HCT116 (cell line): Measurements from ENCODE around the gene FAM131C.
"Not testable (repeated sequence)": the region's sequence is repeated elsewhere in the genome, so short reads cannot be mapped to it uniquely, and the experiment has no call there.

Experiments used
- EZH2 ChIP-seq: fragments of 200-600 bp; sonication (generic); IDR thresholded peaks from 2 replicates; pipeline ENCODE4 v1.6.1; 2017; ENCODE audit warnings: antibody characterized with exemption, mixed run types
- YY1 ChIP-seq: IDR thresholded peaks from 2 replicates; pipeline ENCODE4 v1.6.1; 2011; ENCODE audit warnings: low read length, low read depth, moderate library complexity, mild to moderate bottlenecking; ENCODE audit not compliant: insufficient replicate concordance; ENCODE audit errors: extremely low read depth
- ZFX ChIP-seq: fragments of 450-650 bp; IDR thresholded peaks from 2 replicates; pipeline ENCODE4 v1.6.1; 2017
- TF ChIP-seq, protein P1 (sequence below), 3 experiments: fragments of 200-600 bp in 1 of 3; sonication (generic) in 1 of 3; IDR thresholded peaks in 2 of 3; conservative IDR thresholded peaks in 1 of 3; 2 replicates each; pipeline ENCODE4 v1.5.1; 2012 to 2017; ENCODE audit warnings: low read depth in 2 of 3, low read length in 2 of 3, antibody characterized with exemption in 1 of 3, borderline replicate concordance in 1 of 3, control low read depth in 1 of 3, mild to moderate bottlenecking in 1 of 3, mixed read lengths in 1 of 3, mixed run types in 1 of 3, moderate library complexity in 1 of 3; ENCODE audit not compliant: insufficient read depth in 1 of 3
- TF ChIP-seq, protein P2 (sequence below): IDR thresholded peaks from 2 replicates; pipeline ENCODE4 v1.6.1; 2012

DNA sequence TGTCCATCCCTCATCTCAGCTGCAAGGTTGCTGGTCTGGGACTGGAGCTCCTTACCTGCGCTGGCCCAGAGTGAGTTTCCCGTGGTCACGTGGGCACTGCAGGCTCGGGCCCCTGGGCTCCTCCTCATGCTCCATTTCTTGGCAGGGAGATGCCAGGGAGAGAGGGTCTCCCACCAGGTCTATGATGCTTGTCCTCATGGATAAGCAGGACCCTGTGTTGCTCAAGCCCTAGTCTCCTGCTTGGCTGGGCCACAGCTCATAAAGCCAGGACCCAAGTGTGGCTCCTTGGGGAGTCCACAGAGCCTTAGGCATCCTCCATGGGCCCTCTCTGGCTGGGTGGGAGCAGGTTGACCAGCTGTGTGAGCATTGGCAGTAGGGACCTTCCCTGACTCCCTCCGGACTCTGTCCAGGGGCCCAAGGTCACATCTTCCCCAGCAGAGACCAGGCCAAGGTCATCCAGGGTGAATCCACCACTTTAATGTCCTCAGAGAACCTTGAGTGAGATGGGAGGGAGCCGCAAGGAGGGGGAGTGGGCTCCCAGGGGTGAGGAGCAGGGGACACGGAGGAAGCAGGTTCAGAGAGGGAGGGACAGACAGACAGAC is 16.0 kb downstream of the FAM131C start:
- TF ChIP-seq, protein P1, sequence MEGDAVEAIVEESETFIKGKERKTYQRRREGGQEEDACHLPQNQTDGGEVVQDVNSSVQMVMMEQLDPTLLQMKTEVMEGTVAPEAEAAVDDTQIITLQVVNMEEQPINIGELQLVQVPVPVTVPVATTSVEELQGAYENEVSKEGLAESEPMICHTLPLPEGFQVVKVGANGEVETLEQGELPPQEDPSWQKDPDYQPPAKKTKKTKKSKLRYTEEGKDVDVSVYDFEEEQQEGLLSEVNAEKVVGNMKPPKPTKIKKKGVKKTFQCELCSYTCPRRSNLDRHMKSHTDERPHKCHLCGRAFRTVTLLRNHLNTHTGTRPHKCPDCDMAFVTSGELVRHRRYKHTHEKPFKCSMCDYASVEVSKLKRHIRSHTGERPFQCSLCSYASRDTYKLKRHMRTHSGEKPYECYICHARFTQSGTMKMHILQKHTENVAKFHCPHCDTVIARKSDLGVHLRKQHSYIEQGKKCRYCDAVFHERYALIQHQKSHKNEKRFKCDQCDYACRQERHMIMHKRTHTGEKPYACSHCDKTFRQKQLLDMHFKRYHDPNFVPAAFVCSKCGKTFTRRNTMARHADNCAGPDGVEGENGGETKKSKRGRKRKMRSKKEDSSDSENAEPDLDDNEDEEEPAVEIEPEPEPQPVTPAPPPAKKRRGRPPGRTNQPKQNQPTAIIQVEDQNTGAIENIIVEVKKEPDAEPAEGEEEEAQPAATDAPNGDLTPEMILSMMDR (IDR thresholded peaks at IDR 0.05 in 2 of 3, conservative IDR thresholded peaks at IDR 0.05 in 1 of 3; ENCODE audit: borderline replicate concordance in 1 of 3, insufficient read depth in 1 of 3, low read depth in 2 of 3, low read length in 2 of 3): not testable (repeated sequence)
- TF ChIP-seq ZFX, EZH2, YY1: not testable (repeated sequence)
- TF ChIP-seq, protein P2, sequence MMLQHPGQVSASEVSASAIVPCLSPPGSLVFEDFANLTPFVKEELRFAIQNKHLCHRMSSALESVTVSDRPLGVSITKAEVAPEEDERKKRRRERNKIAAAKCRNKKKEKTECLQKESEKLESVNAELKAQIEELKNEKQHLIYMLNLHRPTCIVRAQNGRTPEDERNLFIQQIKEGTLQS: not testable (repeated sequence)
